ENCODE data around the gene FBXL3.
"Not testable (repeated sequence)": the region's sequence is repeated elsewhere in the genome, so short reads cannot be mapped to it uniquely, and the experiment has no call there.

Gene FBXL3

GRCh38 chr13:77026255-77026860 lies 601 bp downstream of the FBXL3 start:
- DNase-seq, result peak; percentile 79

DNA sequence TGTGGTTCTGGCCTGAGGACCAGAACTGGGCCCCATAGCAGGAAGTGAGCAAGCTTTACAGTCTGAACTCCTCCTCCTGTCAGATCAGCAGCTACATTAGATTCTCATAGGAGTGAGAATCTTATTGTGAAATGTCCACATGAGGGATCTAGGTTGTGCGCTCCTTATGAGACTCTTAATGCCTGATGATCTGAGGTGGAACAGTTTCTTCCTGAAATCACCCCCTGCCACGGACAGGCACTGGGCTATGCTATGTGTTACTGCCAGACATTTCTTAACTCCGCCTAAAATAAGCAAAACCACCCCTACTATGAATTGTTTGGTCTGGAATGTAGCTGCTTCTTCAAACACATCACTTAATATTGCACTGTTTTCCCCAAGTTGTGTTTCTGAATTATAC lies 4.6 kb downstream of the FBXL3 start:
- no peak for DNase-seq

DNA sequence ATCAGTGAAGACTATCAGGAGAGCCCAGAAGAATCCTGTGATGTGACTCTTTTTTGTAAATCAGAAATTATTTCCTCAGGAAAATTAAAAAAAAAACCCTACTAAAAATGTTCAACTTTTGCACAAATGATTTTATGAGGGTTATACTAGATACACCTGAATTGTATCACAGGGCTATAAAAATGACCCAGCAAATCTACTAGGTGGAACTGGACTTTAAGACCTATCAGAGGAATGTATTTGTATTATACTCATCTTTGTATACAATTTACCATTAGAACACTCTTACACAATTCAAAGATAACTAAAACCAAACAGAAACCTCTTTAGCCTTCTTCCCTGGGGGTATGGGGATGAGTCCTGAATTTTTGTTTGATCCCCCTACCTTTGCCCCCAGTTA lies 7.2 kb downstream of the FBXL3 start:
- DNase-seq, result no peak

DNA sequence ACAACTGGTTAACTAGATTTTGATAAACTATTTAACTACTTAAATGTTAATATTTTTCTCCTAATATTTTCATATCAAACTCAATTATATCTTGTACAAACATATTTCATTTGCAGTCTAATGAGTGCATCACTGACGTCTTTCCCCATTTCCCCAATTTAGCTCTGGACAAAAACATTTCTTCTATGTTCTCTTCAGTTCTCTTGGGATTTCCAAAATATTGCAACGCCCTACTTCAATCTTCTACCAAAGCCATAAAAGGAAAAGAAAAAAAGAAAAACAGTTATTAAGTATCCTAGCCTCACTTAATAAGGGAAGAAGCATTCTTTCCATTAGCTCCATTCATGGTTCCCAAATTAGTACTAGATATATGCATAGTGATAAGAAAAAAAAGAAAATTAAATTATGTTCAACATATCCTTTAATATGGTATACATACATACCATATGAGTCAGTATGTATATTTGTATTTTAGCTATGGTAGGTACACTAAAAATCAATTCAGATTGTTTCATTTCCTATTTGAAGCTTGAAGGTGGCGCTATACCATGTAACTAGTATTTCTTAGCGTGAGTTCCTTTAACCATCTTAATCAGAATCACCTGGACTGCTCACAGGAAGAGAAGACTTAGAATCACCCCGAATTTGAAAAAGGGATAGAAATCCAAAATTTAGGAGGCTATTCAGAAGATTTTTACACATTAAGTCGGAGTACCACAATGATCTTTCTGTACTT lies 9.9 kb downstream of the FBXL3 start:
- no peak for DNase-seq

GRCh38 chr13:77016251-77016812 lies 10.6 kb downstream of the FBXL3 start:
- no peak for DNase-seq

DNA sequence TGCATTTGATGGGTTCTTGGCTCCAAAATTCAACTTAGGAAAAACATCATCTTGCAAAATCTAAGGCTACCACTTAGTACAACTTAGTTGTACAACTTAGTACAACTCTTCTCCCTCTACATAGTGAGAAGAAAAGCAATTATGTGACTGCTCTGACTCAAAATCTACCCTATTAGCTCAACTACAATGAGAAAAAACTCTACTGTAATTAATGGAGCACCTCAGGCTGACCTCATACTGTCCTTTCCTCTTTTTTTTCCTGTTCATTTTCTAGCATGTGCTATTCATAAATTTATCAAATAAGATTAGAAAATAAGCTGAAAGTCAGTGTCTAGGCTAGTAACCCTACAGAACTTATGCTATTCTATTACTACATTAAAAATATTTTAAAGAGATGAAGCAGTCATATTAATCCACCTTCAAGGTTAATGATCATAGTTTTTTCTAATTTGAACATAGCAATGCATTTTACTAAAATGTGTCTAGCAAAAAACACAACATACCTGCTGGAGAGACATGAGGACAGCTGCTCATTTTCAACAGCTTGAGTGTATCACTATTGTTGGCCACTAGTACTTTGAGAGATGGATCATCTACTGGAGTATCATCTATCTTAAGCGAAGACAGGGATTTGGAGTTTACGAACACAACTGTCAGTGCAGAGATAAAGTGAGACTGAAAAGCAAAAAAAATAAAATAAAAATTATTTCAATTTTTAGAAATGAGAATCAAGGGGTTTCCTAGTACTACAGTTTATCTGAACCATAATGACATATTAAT lies 11.9 kb downstream of the FBXL3 start:
- DNase-seq, result no peak

DNA sequence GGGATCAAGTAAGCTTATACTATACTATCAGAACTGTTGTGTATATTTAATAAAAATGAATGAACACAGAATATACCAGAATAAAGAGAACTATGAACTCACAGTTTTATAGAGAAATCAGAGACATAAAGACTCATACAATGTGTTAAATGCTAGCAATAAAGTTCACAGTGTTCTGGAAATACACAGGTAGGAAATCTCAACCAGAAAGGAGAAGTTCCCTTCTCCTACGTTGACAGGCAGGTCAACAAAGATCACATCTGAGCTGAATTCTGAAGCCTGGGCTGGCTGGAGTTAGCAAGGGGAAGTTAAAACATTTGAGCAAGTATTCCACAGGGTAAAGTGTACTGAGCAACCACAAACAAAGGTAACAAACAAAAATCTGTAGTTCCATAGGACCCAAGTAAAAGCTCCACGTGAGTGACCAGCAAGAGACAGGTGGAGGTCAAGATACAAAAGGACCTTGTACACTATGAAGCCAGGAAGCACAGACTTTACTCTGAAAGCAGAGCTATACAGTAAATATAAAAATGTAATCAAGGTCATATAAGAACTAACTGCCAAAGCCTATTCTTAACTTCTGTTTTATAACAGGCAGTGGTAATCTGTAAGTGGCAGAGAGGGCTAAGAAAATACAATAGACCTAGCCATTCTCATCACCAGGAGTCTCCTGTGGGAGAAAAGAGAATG lies 13.0 kb downstream of the FBXL3 start:
- no peak for DNase-seq

DNA sequence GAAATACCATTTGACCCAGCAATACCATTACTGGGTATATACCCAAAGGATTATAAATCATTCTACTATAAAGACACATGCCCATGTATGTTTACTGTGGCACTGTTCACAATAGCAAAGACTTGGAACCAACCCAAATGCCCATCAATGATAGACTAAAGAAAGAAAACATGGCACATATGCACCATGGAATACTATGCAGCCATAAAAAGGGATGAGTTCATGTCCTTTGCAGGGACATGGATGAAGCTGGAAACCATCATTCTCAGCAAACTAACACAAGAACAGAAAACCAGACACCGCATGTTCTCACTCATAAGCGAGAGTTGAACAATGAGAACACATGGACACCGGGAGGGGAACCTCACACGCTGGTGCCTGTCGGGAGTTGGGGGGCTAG lies 17.2 kb downstream of the FBXL3 start:
- not testable (repeated sequence) for DNase-seq

DNA sequence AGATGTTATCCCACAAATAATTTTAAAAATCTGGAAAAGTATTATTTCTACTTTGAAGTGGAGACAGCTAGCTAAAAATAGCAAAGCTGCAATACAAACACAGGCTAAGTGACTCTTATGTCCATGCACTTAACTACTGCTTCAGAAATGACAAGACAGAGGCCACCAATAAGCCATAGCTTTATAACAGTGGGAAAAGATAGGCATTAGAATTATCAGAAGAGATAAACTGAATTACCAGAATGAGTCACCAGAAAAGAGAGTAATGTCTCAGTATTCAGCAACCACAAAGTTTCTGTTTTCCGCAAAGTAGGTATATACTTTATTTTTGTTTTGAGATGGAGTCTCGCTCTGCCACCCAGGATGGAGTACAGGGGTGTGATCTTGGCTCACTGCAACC lies 17.9 kb downstream of the FBXL3 start:
- peak; percentile 76 for DNase-seq

DNA sequence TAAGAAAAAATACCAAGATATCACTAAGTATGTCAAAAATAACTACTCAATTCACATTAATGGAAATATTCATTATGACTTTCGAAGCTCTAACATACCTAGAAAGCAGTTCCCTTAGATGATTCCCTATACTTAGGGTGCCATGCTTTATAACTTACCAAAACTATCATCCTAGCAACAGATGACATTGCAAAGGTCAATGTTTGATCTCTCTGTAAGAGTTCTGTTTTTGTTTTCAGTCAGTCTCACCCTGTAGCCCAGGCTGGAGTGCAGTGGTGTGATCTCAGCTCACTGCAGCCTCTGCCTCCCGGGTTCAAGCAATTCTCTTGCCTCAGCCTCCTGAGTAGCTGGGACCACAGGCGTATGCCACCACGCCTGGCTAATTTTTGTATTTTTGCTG lies 18.6 kb downstream of the FBXL3 start:
- DNase-seq, result not testable (repeated sequence)

- DNase-seq, result no peak
Measured at GRCh38 chr13:77002590-77003190, 24.3 kb downstream of the FBXL3 start.

DNA sequence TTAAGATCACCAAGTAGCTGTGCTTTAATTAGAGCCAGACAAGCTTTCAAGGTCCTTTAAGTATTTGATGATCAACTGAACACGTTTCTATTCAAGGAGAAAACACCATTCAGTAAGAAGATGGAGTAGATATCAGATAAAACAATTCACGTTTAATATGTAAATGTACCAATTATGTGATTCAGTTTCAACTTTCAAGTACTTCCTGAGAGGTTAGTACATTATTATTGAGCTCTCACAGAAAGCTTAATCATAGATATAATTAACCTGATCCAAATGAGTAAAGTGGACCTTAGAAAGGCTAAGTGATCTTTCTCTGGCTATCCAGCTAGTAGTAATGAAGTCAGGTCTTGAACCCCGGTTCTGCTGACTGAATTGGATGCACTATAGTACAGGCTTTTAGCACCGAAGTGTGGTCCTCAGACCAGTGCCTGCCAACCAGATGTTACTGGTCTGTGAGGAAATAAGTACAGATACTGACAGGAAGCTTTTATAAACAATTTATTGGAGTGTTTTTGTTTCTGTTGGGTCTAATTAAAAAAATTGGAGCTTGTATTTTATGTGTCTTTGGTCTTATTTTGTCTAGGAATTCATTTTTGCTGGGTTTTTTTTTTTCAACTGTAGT lies 24.9 kb downstream of the FBXL3 start:
- no peak for DNase-seq

- no peak for DNase-seq
Measured at GRCh38 chr13:77001540-77001939, 25.4 kb downstream of the FBXL3 start.

GRCh38 chr13:77000475-77000874 lies 26.5 kb downstream of the FBXL3 start:
- DNase-seq, result no peak

DNA sequence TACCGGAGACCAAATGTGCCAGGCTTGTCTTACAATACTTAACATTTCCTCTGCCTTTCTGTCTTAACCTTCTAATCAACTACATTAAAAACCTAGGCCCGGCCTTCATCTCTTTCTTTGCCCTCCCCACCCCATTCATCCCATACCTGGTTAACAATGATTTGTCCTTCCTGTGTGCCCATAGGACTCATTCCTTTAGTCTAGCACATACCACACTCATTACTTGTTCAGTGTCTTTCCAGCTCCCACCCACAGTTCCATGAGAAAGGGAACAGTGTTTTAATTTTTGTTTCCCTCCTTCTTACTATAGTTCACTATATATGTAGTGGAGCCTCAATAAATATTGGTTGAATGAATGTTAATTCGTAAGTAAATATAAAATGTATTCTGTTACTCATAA lies 32.7 kb downstream of the FBXL3 start:
- DNase-seq, result no peak

DNA sequence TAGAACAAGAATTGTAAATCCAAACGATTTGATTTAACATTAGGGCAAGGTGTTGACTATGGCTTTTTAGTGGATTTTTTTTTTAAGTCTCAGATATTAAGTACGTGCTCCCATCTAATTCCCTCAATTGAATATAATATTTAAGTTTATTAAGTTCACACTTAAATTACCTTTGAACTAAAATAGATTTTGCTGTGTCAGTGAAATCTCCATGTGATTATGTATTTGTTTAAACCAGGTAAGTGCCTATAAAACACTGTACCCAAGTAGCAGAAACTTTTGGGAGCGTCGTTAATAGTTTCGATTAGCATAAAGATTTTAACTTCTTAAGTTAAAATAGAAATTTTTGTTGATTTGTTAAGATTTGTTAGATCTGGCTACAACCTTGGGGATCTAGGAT lies 33.5 kb downstream of the FBXL3 start:
- DNase-seq, result no peak

DNA sequence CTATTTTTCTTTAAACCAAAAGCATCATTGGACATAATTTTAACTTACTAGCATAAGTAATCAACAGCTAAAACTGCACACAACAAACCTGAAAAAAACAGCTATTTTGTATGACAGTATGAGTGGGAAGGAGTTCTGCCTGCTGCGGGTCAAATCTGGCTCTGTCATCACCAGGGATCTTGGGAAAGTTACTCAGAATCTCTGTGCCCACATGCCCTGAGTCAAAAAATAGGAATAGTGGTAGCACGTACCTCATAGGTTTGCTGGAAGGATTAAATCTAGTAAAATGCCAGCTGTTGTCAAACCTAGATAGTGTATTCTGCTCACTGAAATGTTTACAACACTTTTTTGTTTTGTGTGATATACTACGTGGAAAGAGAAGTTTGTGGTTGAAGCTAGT lies 33.9 kb downstream of the FBXL3 start:
- DNase-seq, result no peak

DNA sequence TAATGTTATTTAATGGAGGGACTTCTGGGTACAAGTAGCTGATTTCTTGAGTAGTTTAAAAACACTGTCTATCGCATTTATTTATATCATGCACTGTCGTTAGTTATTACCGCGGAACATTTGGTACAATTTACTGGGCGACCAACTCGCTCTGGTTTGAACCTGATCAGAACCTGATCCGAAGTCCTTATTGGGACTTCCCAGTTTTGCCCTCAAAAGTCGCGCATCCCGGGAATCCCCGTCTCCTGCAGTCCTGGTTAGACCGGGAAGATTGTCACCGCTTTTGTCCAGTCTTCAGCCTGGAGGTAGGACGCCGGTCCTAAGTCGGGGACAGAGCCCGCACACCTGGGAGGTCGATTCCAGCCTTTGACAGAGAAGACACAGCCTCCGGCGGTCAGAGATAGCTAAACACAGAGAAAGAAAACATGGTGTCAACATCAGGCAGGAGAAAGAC lies 34.4 kb downstream of the FBXL3 start:
- peak; percentile 10 for DNase-seq

- peak; percentile 96 for DNase-seq
Measured at GRCh38 chr13:76991796-76992547, 35.0 kb downstream of the FBXL3 start, which contains the start of gene CLN5. Gene CLN5 (plus strand): TSS chr13:76992081. CDS start chr13:76992099, 18 bp downstream.

DNA sequence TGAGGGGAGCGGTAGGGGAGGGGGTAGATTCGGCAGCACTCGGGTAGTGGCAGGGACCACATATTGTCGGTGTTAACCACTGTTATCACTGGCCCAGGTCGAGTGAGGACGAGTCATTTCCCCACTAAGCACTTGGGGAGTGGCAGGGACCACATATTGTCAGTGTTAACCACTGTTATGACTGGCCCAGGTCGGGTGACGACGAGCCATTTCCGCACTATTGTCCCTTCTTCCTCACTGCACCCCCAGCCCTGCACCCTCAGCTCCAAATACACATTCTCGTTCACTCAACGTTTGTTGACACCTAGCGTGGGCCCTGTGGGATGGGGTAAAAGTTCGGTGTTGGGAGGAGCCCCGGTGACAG lies 35.5 kb downstream of the FBXL3 start:
- peak; percentile 93 for DNase-seq

DNA sequence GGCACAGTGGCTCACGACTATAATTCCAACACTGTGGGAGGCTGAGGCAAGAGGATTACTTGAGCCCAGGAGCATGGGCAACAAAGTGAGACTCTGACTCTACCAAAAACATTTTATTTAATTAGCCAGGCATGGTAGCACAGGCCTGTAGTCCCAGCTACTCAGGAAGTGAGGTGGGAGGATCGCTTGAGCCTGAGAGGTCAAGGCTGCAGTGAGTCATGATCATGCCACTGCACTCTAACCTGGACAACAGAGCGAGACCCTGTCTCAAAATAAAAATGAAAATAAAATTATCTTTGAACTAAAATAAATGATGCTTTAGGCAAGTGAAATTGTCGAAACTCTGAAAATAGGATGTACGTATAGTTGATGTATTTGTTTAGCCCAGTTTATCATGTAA lies 43.3 kb downstream of the FBXL3 start:
- no peak for DNase-seq

Data from activated CD4-positive, alpha-beta T cell treated with anti-CD3 and anti-CD28 coated beads, Interleukin-2, amount 50 U/mL, for 16 hours (primary cell).